DMS53 (cell line): ENCODE results near the gene KCTD8.

Experiments
- DNase-seq: peaks from one replicate; lab custom pipeline; 2025; lab: John Stamatoyannopoulos, UW

KCTD8 gene

GRCh38 chr4:44448521-44449461 is at the start of gene KCTD8:
TSS of gene KCTD8 (minus strand) at chr4:44448809.
- DNase-seq: peak; percentile 99

GRCh38 chr4:44494810-44495701 is 46.4 kb upstream of the KCTD8 start:
- DNase-seq: no peak

- DNase-seq: peak; percentile 71
Measured at GRCh38 chr4:44493924-44494323, 45.3 kb upstream of the KCTD8 start.

- DNase-seq: peak; percentile 55
Measured at GRCh38 chr4:44487341-44487740, 38.7 kb upstream of the KCTD8 start.

- no peak for DNase-seq
Measured at GRCh38 chr4:44479731-44480130, 31.1 kb upstream of the KCTD8 start.

GRCh38 chr4:44462259-44462658 is 13.7 kb upstream of the KCTD8 start:
- no peak for DNase-seq

GRCh38 chr4:44447563-44448504 is 775 bp downstream of the KCTD8 start:
- peak; percentile 90 for DNase-seq

GRCh38 chr4:44446801-44447562 is 1.6 kb downstream of the KCTD8 start:
- DNase-seq: peak; percentile 81

- peak; percentile 54 for DNase-seq
Measured at GRCh38 chr4:44446191-44446590, 2.4 kb downstream of the KCTD8 start.

- no peak for DNase-seq
Measured at GRCh38 chr4:44438687-44439086, 9.9 kb downstream of the KCTD8 start.

GRCh38 chr4:44434247-44434646 is 14.4 kb downstream of the KCTD8 start:
- DNase-seq: no peak

GRCh38 chr4:44425614-44426208 is 22.9 kb downstream of the KCTD8 start:
- peak; percentile 80 for DNase-seq

GRCh38 chr4:44422912-44423311 is 25.7 kb downstream of the KCTD8 start:
- DNase-seq: no peak

- DNase-seq: no peak
Measured at GRCh38 chr4:44421330-44422065, 27.1 kb downstream of the KCTD8 start.

GRCh38 chr4:44415251-44415650 is 33.4 kb downstream of the KCTD8 start:
- no peak for DNase-seq

GRCh38 chr4:44368413-44369167 is 80.0 kb downstream of the KCTD8 start:
- peak; percentile 80 for DNase-seq

GRCh38 chr4:44354172-44354571 is 94.4 kb downstream of the KCTD8 start:
- no peak for DNase-seq

GRCh38 chr4:44351069-44351468 is 97.5 kb downstream of the KCTD8 start:
- no peak for DNase-seq

GRCh38 chr4:44342800-44343199 is 105.8 kb downstream of the KCTD8 start:
- no peak for DNase-seq
